B cell (primary cell): ENCODE results near the gene KDM7A.

Experiments used
- CTCF ChIP-seq: fragments of 200-600 bp; IDR thresholded peaks from one replicate; pipeline ENCODE4 v1.8.0; 2022; ENCODE audit warnings: antibody characterized with exemption, mild to moderate bottlenecking
- EZH2 ChIP-seq: IDR thresholded peaks from 2 replicates; pipeline ENCODE4 v1.6.1; 2012; ENCODE audit warnings: borderline replicate concordance, low read depth, mild to moderate bottlenecking, moderate library complexity, low read length; ENCODE audit not compliant: insufficient read depth, poor library complexity, severe bottlenecking

- TF ChIP-seq EZH2 (no peak), CTCF (no peak)
These were observed 17.3 kb downstream of the KDM7A start for GRCh38 chr7:140159497-140159896.
